Measurements from ENCODE around the gene SYP. TPM values are rescaled to one million over a fixed set of nuclear protein-coding genes. Genes with fewer than 3 reads are reported as not detected.
A peak's percentile ranks its signal among the peaks of the same experiment; 100 is the strongest.

SYP gene
- total and polyA plus RNA-seq, 10 of the 15 experiments (the other 5 are each of a cell fraction or from before 2014, with no cell fraction given), result 0.34 to 1.7 (median 0.74) TPM

GRCh38 chrX:49172280-49172780 is 27.7 kb downstream of the SYP start:
- H3K4me1 ChIP-seq (ENCODE audit: control insufficient read depth, insufficient read depth, low read length), result peaks cover 14% of the 10 kb centered on the region; the same call in 1 of the 2 replicates
- CTCF ChIA-PET, result interaction anchor here (0.7 to 2.4 kb wide), 5 partner anchors 12 to 233 kb away, joined by 3 to 8 read pairs (median 3); no protein-coding TSS in a partner anchor
- peak overlapping the region; percentile 73 for H3K4me3 ChIP-seq
- H3K79me2 ChIP-seq (ENCODE audit: control insufficient read depth, insufficient read depth, low read length), result peaks cover 6% of the 10 kb centered on the region
- no peaks in the 10 kb centered on the region; the same call in 2 of the 3 replicates for H3K9me3 ChIP-seq (replicated peaks; ENCODE audit: control insufficient read depth, insufficient read depth, low read length)
- DNase-seq (ENCODE audit: low read depth, low spot score), result no peak
- RAD21 ChIA-PET (ENCODE audit: unreplicated experiment), result interaction anchor here (0.6 to 1.9 kb wide), 4 partner anchors 12 to 89 kb away, joined by 3 to 5 read pairs (median 3); no protein-coding TSS in a partner anchor
- peak; percentile 87 for ATAC-seq
- H3K36me3 ChIP-seq (ENCODE audit: control insufficient read depth in 2 of 2, insufficient read depth in 2 of 2, low read length in 1 of 2), result no peaks in the 10 kb centered on the region; a peak in 2 of 4 replicates
- no peaks in the 10 kb centered on the region for H3K27me3 ChIP-seq (replicated peaks in 1 of 2; ENCODE audit: control insufficient read depth in 2 of 2, insufficient read depth in 2 of 2, low read length in 1 of 2)
- intact Hi-C loops (cut with micrococcal nuclease; ENCODE audit: unreplicated experiment), result no loop called here
- 31% methylated on average over 23 of the region's 37 CpGs for WGBS (ENCODE audit: insufficient coverage, insufficient replicate concordance, low lambda C conversion rate, missing lambda C conversion rate)
- no TSS peak for BruUV-seq (replicated peaks)
- in situ Hi-C loops (cut with MboI), result no loop called here
- SMC1A ChIA-PET (ENCODE audit: uncharacterized antibody, unreplicated experiment), result interaction anchor here (2.6 kb wide), 1 partner anchor 18 kb away, joined by 7 read pairs; no protein-coding TSS in a partner anchor
- FAIRE-seq, result no peak
- POLR2A ChIA-PET, result interaction anchor here (0.6 to 1.6 kb wide), 4 partner anchors 14 to 170 kb away, joined by 3 to 7 read pairs (median 4); partner anchors contain the start of gene GRIPAP1
- H4K20me1 ChIP-seq (ENCODE audit: control insufficient read depth, insufficient read depth), result no peaks in the 10 kb centered on the region
- H3K9ac ChIP-seq (ENCODE audit: control insufficient read depth, insufficient read depth, low read length), result peak overlapping the region; percentile 73
- peak overlapping the region; percentile 62 for H3K27ac ChIP-seq (ENCODE audit: control insufficient read depth, insufficient read depth)
- peak overlapping the region; percentile 47; the same call in 1 of the 2 replicates for H2AFZ ChIP-seq (ENCODE audit: control insufficient read depth, low read depth, low read length)
- peak overlapping the region; percentile 81 for H3K4me2 ChIP-seq (ENCODE audit: control insufficient read depth, insufficient read depth)
- TF ChIP-seq TCF12 (IDR thresholded peaks at IDR 0.05; ENCODE audit: low read depth, low read length), result 0 out of 2 replicates have a peak, but pooled peaks have one; percentile 12
- TF ChIP-seq MXI1 (IDR thresholded peaks at IDR 0.05; ENCODE audit: low read depth, low read length), result peak; percentile 76
- no peak for TF ChIP-seq HDGF (IDR thresholded peaks at IDR 0.05)
- peak; percentile 96 for TF ChIP-seq PKNOX1 (IDR thresholded peaks at IDR 0.05)
- peak; percentile 5; the same call in 1 of the 2 replicates for TF ChIP-seq RUNX3 (IDR thresholded peaks at IDR 0.05; ENCODE audit: low read length)
- no peak for TF ChIP-seq MYB (IDR thresholded peaks at IDR 0.05; ENCODE audit: borderline replicate concordance, low read depth, low read length)
- TF ChIP-seq NR2C1 (IDR thresholded peaks at IDR 0.05), result no peak
- no peak for TF ChIP-seq USF2 (IDR thresholded peaks at IDR 0.05; ENCODE audit: borderline replicate concordance, low read depth, low read length)
- TF ChIP-seq CEBPZ (IDR thresholded peaks at IDR 0.05; ENCODE audit: low read depth, low read length), result no peak
- peak; percentile 79 for TF ChIP-seq BMI1 (IDR thresholded peaks at IDR 0.05; ENCODE audit: borderline replicate concordance)
- no peak for TF ChIP-seq ASH2L (IDR thresholded peaks at IDR 0.05; ENCODE audit: borderline replicate concordance, low read depth)
- no peak for TF ChIP-seq SREBF1 (IDR thresholded peaks at IDR 0.05; ENCODE audit: low read length)
- peak; percentile 44; the same call in 1 of the 2 replicates for TF ChIP-seq MAX (IDR thresholded peaks at IDR 0.05; ENCODE audit: low read depth, low read length)
- no peak for TF ChIP-seq TBL1XR1 (IDR thresholded peaks at IDR 0.05; ENCODE audit: low read depth, low read length)
- TF ChIP-seq MYC (IDR thresholded peaks at IDR 0.05; ENCODE audit: insufficient read depth, insufficient read length, insufficient replicate concordance, low read length, severe bottlenecking), result no peak
- no peak for TF ChIP-seq MTA3 (IDR thresholded peaks at IDR 0.05; ENCODE audit: borderline replicate concordance, low read length)
- TF ChIP-seq IRF5 (IDR thresholded peaks at IDR 0.05; ENCODE audit: borderline replicate concordance), result no peak

Measured in GM12878 (cell line).